ENCODE data around the gene ZNF558. TPM values are rescaled to one million over a fixed set of nuclear protein-coding genes. Genes with fewer than 3 reads are reported as not detected.

Gene ZNF558
- total RNA-seq, 1 experiment from 2014 or later: 12.3 TPM

DNA sequence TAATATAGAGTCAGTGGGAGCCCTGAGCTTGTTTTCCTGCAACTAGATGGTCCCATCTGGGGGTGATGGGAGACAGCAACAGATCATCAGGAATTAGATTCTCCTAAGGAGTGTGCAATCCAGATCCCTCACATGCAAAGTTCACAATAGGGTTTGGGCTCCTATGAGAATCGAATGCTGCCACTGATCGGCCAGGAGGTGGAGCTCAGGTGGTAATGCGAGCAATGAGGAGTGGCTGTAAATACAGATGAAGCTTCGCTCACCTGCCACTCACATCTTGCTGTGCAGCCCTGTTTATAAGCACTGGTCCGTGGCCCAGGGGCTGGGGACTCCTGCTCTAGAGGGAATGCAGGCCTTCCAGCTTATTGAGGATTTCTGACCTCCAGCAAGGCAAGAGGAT, 5.7 kb downstream of the ZNF558 start:
- peaks cover 5% of the 10 kb centered on the region for H3K9me3 Mint-ChIP-seq (ENCODE audit: low read depth, unreplicated experiment)
- no peak overlapping the region for H3K27ac Mint-ChIP-seq (ENCODE audit: unreplicated experiment)
- no peaks in the 10 kb centered on the region for H3K27me3 Mint-ChIP-seq (ENCODE audit: unreplicated experiment)
- TF ChIP-seq CTCF (IDR thresholded peaks at IDR 0.05; ENCODE audit: unreplicated experiment): no peak
- peak; percentile 4 for DNase-seq
- no peak overlapping the region for H3K4me3 Mint-ChIP-seq (ENCODE audit: low read depth, unreplicated experiment)
- H3K4me1 Mint-ChIP-seq (ENCODE audit: low read depth, unreplicated experiment): no peaks in the 10 kb centered on the region
- no TSS peak for BruUV-seq (replicated peaks)
- intact Hi-C loops (cut with micrococcal nuclease; ENCODE audit: unreplicated experiment): no loop called here
- CTCF ChIA-PET: interaction anchor here (0.6 kb wide), 1 partner anchor 229 kb away, joined by 4 read pairs; no protein-coding TSS in a partner anchor
- peaks cover 20% of the 10 kb centered on the region for H3K36me3 Mint-ChIP-seq (ENCODE audit: insufficient read depth, unreplicated experiment)

GRCh38 chr19:8821748-8822241, 10.3 kb downstream of the ZNF558 start:
- Mint-ChIP-seq H3K36me3 (ENCODE audit: insufficient read depth, unreplicated experiment) (peaks cover 26% of the 10 kb centered on the region), H3K27me3 (ENCODE audit: unreplicated experiment) (no peaks in the 10 kb centered on the region), H3K4me3 (ENCODE audit: low read depth, unreplicated experiment) (no peak overlapping the region), H3K4me1 (ENCODE audit: low read depth, unreplicated experiment) (no peaks in the 10 kb centered on the region), H3K9me3 (ENCODE audit: low read depth, unreplicated experiment) (peaks cover 10% of the 10 kb centered on the region), H3K27ac (ENCODE audit: unreplicated experiment) (no peak overlapping the region)
- no peak for DNase-seq
- intact Hi-C loops (cut with micrococcal nuclease; ENCODE audit: unreplicated experiment): no loop called here
- CTCF ChIA-PET: no interaction called here
- no peak for TF ChIP-seq CTCF (IDR thresholded peaks at IDR 0.05; ENCODE audit: unreplicated experiment)
- no TSS peak for BruUV-seq (replicated peaks)

DNA sequence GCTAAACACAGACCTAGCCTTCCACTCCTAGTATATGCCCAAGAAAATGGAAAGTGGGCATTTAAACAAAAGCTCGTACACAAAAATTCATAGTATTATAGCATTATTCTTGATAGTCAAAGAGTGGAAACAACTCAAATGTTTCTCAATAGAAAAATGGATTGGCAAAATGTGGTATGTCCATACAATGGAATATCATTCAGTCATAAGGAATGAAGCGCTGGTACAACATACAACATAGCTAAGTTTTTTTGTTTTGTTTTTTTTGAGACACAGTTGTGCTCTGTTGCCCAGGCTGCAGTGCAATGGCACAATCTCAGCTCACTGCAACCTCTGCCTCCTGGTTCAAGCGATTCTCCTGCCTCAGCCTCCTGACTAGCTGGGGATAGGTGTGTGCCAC, 11.9 kb downstream of the ZNF558 start:
- CTCF ChIA-PET: no interaction called here
- no TSS peak for BruUV-seq (replicated peaks)
- Mint-ChIP-seq H3K4me3 (ENCODE audit: low read depth, unreplicated experiment) (no peak overlapping the region), H3K9me3 (ENCODE audit: low read depth, unreplicated experiment) (peaks cover 13% of the 10 kb centered on the region), H3K27ac (ENCODE audit: unreplicated experiment) (no peak overlapping the region), H3K36me3 (ENCODE audit: insufficient read depth, unreplicated experiment) (peaks cover 28% of the 10 kb centered on the region), H3K4me1 (ENCODE audit: low read depth, unreplicated experiment) (no peaks in the 10 kb centered on the region), H3K27me3 (ENCODE audit: unreplicated experiment) (no peaks in the 10 kb centered on the region)
- no peak for DNase-seq
- intact Hi-C loops (cut with micrococcal nuclease; ENCODE audit: unreplicated experiment): no loop called here
- TF ChIP-seq CTCF (IDR thresholded peaks at IDR 0.05; ENCODE audit: unreplicated experiment): no peak

DNA sequence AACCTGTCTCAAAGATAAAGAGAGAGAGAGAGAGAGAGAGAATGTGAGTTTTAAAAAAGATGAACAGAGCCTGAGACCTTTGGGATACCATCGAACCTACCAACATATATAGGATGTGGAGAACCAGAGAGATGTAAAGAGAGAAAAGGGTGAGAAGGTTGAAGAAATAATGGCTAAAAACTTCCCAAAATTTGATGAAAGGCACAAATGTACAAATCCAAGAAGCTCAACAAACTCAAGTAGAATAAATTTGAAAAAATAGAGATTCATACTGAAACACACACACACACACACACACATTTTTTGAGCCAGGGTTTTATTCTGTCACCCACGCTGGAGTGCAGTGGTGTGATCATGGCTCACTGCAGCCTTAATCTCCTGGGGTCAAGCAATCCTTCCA, 16.3 kb downstream of the ZNF558 start:
- CTCF ChIA-PET: no interaction called here
- intact Hi-C loops (cut with micrococcal nuclease; ENCODE audit: unreplicated experiment): no loop called here
- H3K27ac Mint-ChIP-seq (ENCODE audit: unreplicated experiment): no peak overlapping the region
- no peak for TF ChIP-seq CTCF (IDR thresholded peaks at IDR 0.05; ENCODE audit: unreplicated experiment)
- H3K27me3 Mint-ChIP-seq (ENCODE audit: unreplicated experiment): no peaks in the 10 kb centered on the region
- H3K4me1 Mint-ChIP-seq (ENCODE audit: low read depth, unreplicated experiment): no peaks in the 10 kb centered on the region
- peaks cover 14% of the 10 kb centered on the region for H3K36me3 Mint-ChIP-seq (ENCODE audit: insufficient read depth, unreplicated experiment)
- peaks cover 13% of the 10 kb centered on the region for H3K9me3 Mint-ChIP-seq (ENCODE audit: low read depth, unreplicated experiment)
- no peak for DNase-seq
- no peak overlapping the region for H3K4me3 Mint-ChIP-seq (ENCODE audit: low read depth, unreplicated experiment)
- no TSS peak for BruUV-seq (replicated peaks)

All from Calu3 (cell line).